ENCODE results near the gene CFAP61. TPM values are rescaled to one million over a fixed set of nuclear protein-coding genes. Genes with fewer than 3 reads are reported as not detected.

The CFAP61 gene
- total RNA-seq, 4 donors from 2014 or later: 0.18 to 0.80 (median 0.57) TPM

DNA sequence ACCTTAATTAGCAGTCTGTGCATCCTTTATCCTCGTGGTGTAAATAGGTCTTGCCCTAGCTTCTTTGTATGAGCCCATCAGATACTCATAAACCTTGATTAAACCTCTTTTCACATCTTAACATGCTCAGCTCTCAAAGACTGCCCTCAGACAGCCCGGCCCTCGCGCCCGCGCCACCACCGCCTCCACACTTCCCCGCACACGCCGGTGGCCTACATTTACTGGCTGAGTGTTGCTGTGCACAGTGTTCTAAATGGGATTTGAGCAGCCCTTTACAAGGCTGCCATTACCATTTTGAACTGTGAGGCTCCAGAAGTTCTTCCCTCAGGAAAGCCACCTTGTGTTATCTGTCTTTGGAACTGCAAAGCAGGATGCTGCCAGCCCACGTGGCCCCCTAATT lies 252.6 kb downstream of the CFAP61 start:
- no peak for DNase-seq (ENCODE audit: low spot score in 2 of 2)
- Histone ChIP-seq H3K27ac (no peak overlapping the region), H3K36me3 (no peaks in the 10 kb centered on the region), H3K27me3 (no peaks in the 10 kb centered on the region), H3K4me3 (no peak overlapping the region), H3K9me3 (no peaks in the 10 kb centered on the region), H3K4me1 (no peaks in the 10 kb centered on the region)
- 90% methylated on average over 11 of the region's 11 CpGs for WGBS
- TF ChIP-seq POLR2AphosphoS5 (IDR thresholded peaks at IDR 0.05): no peak

- no peaks in the 10 kb centered on the region for H3K27me3 ChIP-seq
- WGBS: 85% methylated on average over 3 of the region's 3 CpGs
- no peaks in the 10 kb centered on the region for H3K36me3 ChIP-seq
- H3K4me1 ChIP-seq: peaks cover 4% of the 10 kb centered on the region
- H3K4me3 ChIP-seq: no peak overlapping the region
- no peaks in the 10 kb centered on the region for H3K9me3 ChIP-seq
- no peak for DNase-seq (ENCODE audit: low spot score in 2 of 2)
- no peak overlapping the region for H3K27ac ChIP-seq
- no peak for TF ChIP-seq CTCF (IDR thresholded peaks at IDR 0.05)
- no peak for TF ChIP-seq POLR2AphosphoS5 (IDR thresholded peaks at IDR 0.05)
- no peak for TF ChIP-seq EP300 (IDR thresholded peaks at IDR 0.05)
- no peak for TF ChIP-seq POLR2A (IDR thresholded peaks at IDR 0.05)
These were observed 260.2 kb downstream of the CFAP61 start for GRCh38 chr20:20312562-20312961.

DNA sequence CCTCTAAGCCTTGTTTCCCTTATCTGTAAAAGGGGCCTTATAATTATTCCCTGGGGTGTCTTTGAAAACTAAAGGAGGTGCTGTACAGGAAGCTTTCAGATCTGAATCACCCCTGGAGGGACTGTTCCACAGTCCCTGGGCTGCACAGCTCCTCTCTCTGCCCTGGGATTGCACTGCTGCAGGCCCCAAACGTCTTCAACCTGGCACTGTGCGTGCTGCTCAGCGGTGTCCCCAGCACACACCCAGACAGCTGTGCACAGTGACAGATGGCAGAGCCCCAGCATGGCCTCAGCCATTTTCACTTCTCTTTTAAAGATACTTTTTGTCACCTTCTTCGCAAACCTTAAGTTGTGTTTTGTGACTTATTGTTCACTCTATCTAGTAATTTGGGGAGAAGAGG lies 264.9 kb downstream of the CFAP61 start:
- Histone ChIP-seq H3K4me3 (no peak overlapping the region), H3K27me3 (no peaks in the 10 kb centered on the region), H3K27ac (peak overlapping the region; percentile 76), H3K9me3 (no peaks in the 10 kb centered on the region), H3K4me1 (peaks cover 6% of the 10 kb centered on the region), H3K36me3 (no peaks in the 10 kb centered on the region)
- DNase-seq (ENCODE audit: low spot score in 2 of 2): no peak
- no peak for TF ChIP-seq CTCF (IDR thresholded peaks at IDR 0.05)
- no peak for TF ChIP-seq POLR2AphosphoS5 (IDR thresholded peaks at IDR 0.05)
- no peak for TF ChIP-seq POLR2A (IDR thresholded peaks at IDR 0.05)
- no peak for TF ChIP-seq EP300 (IDR thresholded peaks at IDR 0.05)
- 57% methylated on average over 4 of the region's 4 CpGs for WGBS

DNA sequence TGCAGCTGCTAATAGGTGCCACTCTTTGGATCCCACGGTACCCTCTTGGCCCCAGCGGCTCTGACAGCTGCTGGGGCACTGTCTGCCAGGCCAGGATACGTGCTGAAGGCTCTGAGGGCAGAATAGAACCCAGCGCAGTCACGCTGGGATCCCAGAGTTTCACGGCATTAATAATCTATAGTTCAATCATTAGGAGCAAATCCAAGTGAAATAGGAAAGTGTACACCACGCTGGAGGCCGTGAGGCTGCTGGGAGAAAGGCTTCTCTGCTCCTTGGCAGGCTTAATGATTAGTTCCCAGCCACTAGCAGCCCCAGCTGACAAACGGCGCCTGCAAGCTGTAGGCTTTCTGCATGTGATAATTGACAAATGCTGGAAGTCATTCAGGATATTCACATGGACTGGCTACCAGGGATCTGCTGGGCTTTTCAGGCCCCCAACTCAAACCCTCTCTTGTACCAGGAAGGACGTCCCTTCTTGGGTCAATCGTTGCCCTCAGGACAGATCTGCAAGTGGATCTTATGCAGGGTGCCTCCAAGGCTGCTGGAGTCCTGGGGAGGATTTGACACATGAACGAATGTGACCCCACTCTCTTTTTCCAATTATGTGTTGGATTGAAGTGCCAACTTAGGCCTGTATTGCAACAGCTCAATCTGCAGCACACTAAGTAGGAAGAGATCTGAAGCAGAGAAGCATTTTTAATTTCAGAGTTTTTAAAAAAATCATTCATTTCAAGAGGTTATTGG lies 265.5 kb downstream of the CFAP61 start:
- 60% methylated on average over 13 of the region's 13 CpGs for WGBS
- no peak for DNase-seq (ENCODE audit: low spot score in 2 of 2)

DNA sequence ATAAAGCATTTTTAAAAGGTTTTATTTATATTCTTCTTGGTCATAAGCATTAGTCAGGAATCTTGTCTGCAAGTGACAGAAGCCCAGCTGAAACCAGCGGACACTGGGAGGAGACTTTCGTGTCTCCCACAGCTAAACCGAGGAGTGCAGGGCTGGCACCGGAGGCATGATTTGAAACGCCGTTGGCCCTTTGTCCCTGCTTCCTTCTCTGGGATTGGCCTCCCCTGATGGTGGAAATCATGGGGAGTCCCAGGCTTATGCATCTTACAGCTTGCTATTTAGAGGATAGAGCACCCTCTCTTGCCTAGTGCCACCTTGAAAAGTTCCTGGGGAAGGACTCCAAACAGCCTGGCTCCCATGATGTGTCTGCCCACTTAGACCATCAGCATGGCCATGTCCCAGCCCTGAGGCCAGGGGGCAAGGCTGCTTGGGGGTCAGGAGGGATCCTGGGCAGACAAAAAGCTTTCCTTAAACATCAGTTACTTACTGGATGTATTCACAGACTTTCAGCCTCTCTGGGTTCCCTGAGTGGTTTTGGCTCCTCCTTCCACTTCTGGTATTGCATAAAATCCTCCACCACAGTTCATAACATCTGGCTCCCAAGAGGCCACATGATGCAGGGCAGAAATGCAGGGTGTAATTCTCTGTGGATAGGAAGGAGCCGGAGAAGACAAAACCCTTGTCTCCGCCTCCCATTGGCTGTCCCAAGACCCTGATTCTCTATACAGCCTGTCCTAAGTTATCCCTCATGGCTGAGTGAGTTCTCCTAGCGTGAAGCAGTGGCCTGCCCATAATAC lies 266.2 kb downstream of the CFAP61 start:
- H3K27ac ChIP-seq: peak overlapping the region; percentile 76
- H3K9me3 ChIP-seq: no peaks in the 10 kb centered on the region
- H3K27me3 ChIP-seq: no peaks in the 10 kb centered on the region
- TF ChIP-seq EP300 (IDR thresholded peaks at IDR 0.05) (no peak), CTCF (IDR thresholded peaks at IDR 0.05) (no peak), POLR2A (IDR thresholded peaks at IDR 0.05) (no peak), POLR2AphosphoS5 (IDR thresholded peaks at IDR 0.05) (no peak)
- no peak for DNase-seq (ENCODE audit: low spot score in 2 of 2)
- H3K4me1 ChIP-seq: peaks cover 6% of the 10 kb centered on the region
- 59% methylated on average over 9 of the region's 9 CpGs for WGBS
- H3K36me3 ChIP-seq: no peaks in the 10 kb centered on the region
- no peak overlapping the region for H3K4me3 ChIP-seq

More for the DNA sequence above, 265.5 kb downstream of the CFAP61 start:
- Histone ChIP-seq H3K27me3 (no peaks in the 10 kb centered on the region), H3K4me3 (no peak overlapping the region), H3K36me3 (no peaks in the 10 kb centered on the region), H3K4me1 (peaks cover 6% of the 10 kb centered on the region), H3K9me3 (no peaks in the 10 kb centered on the region), H3K27ac (peak overlapping the region; percentile 76)
- no peak for TF ChIP-seq CTCF (IDR thresholded peaks at IDR 0.05)
- no peak for TF ChIP-seq EP300 (IDR thresholded peaks at IDR 0.05)
- TF ChIP-seq POLR2AphosphoS5 (IDR thresholded peaks at IDR 0.05): no peak
- TF ChIP-seq POLR2A (IDR thresholded peaks at IDR 0.05): no peak

Measured in suprapubic skin (tissue), 4 donors.